NCI-H1417 treated with DMSO at 0.1 percent for 48 hours (cell line): ENCODE measurements around the gene KRAS.

Experiments used
- DNase-seq: peaks from one replicate; lab custom pipeline; 2025; lab: John Stamatoyannopoulos, UW

KRAS gene

DNA sequence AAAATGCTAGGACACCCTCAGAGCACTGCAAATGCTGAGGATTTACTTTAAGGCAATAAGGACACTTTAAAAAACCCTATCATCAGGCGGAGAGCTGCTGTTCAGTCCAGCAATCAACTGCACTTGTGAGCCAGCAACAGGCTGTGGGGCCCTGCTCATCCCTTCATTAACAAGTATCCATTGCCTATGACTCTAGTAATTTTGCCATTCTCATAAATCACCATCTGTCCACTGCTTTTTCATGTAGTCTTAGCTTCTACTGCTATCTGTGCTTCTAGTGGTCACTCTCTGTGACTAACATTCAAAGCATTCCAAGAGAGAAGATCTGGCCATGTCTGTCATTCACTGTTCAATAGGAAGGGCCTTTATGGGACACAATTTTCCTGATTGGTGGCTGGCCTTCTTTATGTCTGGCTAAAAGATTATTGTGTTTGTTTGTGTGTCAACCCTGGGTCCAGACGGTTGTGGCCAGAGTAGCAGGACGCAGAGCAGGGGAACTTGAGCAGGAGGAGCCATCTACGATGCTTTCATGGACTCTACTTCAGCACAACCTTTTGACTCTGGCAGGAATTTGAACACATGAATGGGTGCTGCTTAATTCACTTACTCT lies 3.6 kb upstream of the KRAS start:
- no peak for DNase-seq

- no peak for DNase-seq
These were observed 2.8 kb upstream of the KRAS start for GRCh38 chr12:25253371-25254068.

DNA sequence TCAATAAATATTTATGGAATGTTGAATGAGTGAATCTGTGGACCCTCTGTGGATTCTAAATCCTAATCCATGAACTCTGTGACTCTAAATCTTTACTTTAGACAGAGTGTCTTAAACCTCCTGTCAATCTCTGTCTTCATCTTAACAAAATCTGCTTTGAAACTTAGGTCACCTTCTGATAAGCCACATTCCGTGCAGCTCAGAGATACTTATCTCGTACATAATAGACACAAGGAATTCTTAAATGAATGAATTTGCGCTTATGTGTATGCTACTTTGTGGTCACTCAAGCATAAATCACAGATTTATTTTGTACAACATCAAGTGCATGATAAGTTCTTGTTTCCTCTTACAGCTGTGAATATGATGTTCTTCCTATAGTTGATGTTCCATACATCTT lies 2.2 kb upstream of the KRAS start:
- DNase-seq = no peak

- no peak for DNase-seq
These were observed 1.0 kb upstream of the KRAS start for GRCh38 chr12:25251769-25252168.

GRCh38 chr12:25249931-25250738 lies 594 bp downstream of the KRAS start:
- DNase-seq = no peak

DNA sequence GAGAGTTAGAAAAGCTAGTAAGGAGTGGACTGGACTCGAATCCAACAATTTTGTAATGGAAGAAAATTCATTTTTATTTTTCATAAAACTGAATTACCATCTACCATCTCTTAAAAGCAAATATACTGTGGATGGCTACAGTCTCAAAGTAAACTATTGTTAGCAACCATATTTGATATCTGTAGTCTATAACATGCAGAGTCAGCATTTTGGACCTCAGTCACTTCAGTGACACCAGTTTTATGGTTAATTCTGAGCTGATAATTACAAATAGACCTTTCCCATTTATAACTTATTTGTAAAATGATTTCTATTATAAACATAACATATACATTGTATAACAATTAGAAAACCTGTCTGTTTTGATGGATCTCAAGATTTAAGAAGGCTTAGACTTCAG lies 2.0 kb downstream of the KRAS start:
- no peak for DNase-seq

GRCh38 chr12:25248137-25248536 lies 2.6 kb downstream of the KRAS start:
- DNase-seq = no peak

GRCh38 chr12:25245491-25245890 lies 5.2 kb downstream of the KRAS start:
- DNase-seq = no peak

DNA sequence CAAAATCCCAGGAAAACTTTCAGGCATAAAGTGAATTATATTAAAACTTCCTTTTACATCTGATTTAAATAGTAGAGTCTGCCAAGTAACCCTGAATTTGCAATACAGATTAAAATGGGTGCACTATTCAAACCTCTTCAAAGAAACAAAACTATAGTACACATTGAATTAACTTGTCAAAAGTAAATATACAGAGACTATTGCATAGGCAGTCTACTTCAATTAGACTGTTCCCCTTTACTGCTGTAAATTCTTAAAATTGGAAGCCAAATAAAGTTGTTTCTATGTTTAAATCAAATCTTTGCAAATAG lies 7.1 kb downstream of the KRAS start:
- DNase-seq = no peak

GRCh38 chr12:25242981-25243679 lies 7.6 kb downstream of the KRAS start:
- no peak for DNase-seq

DNA sequence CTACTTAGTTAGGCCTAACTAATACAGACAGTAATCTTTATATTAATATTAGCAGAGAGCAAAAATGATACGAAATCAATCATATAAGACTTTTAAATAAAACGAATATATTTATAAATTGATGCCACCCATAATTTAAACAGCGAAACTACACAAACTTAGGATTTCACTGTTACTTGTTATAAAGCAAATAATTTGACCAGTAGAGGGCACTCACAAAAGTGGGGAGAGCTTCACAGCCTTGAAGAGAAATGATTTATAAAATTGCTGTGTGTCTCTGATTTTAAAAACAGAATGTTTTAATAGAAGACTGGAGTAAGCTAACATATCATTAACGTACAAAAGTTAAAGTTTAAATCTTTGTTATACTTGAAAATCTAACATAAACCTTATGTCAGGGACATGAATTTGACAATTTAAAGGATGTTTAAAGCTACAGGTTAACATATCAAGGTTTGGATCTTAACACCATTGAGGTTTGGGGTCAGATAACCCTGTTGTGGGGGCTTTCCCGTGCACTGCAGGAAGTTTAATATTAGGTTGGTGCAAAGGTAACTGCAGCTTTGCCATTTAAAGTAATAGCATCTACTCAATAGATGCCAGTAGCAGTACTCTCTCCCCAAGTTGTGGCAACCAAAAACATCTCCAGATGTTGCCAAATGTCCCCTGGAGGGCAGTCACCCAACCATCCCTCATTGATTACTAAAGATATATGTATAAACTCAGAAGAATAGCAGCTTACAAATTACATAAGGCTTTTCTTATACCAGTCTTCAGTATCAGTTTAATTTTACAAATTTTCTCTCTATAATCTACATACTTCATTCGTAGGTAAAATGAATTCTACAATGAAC lies 9.3 kb downstream of the KRAS start:
- peak; percentile 30 for DNase-seq

- no peak for DNase-seq
These were observed 14.1 kb downstream of the KRAS start for GRCh38 chr12:25236626-25237025.

DNA sequence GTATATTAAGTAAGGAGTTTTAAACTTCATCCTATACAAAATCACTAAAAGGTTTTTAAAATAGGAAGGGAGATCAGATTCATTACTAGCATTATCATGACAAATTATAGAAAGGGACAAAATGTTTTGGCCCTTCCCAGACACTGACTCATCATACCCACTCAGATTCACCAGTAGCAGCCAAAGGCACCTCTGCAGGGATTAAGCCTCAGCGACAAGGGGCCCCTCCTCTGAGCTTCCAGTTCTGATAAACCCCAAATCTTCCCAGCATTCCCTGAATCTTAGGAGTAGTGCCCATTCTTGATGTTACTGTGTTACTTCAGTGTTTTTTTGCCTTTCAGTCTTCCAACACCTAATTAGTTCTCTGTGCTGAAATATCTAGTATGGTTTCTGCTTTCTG lies 14.5 kb downstream of the KRAS start:
- no peak for DNase-seq

GRCh38 chr12:25213338-25213737 lies 37.4 kb downstream of the KRAS start:
- no peak for DNase-seq

- DNase-seq = no peak
These were observed 42.2 kb downstream of the KRAS start for GRCh38 chr12:25208554-25208953.

DNA sequence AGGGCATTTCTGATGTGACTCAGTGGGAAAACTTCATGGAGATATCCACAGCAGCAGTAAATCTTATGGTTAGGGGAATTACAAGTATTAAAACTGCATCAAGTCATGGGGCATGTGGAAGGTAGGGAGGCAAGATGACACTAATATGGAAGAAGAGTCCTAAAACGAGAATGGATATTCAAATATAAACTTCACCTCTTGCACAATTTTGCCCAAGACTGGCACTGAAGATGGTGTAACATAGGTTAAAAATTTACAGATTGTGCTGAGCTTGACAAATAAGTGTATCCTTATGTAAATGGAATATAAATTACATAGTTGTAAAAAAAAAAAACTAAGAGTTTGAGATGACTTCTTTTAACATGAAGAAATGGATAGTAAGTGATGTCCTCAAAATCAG lies 42.9 kb downstream of the KRAS start:
- DNase-seq = no peak

- no peak for DNase-seq
These were observed 43.3 kb downstream of the KRAS start for GRCh38 chr12:25207411-25207810.

GRCh38 chr12:25202137-25202536 lies 48.6 kb downstream of the KRAS start:
- no peak for DNase-seq

DNA sequence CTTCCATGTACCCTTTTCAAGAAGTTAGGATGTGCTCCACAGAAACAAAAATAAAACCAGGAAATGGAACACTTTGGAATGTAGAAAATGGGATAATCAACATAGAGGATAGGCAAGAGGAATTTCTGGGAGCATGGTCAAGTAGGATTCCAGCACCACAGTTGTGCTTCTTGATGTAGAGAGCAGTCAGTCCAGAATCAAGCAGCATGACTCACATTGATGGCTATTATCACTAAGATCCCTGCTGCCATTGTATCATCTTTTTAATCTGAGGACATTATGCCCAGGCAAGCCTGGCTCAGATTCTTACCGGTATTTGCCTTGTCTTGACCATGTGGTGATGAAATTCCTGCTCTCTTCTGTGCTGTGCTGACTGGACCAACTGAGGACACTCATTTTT lies 50.0 kb downstream of the KRAS start:
- DNase-seq = no peak

GRCh38 chr12:25197608-25198007 lies 53.1 kb downstream of the KRAS start:
- no peak for DNase-seq

DNA sequence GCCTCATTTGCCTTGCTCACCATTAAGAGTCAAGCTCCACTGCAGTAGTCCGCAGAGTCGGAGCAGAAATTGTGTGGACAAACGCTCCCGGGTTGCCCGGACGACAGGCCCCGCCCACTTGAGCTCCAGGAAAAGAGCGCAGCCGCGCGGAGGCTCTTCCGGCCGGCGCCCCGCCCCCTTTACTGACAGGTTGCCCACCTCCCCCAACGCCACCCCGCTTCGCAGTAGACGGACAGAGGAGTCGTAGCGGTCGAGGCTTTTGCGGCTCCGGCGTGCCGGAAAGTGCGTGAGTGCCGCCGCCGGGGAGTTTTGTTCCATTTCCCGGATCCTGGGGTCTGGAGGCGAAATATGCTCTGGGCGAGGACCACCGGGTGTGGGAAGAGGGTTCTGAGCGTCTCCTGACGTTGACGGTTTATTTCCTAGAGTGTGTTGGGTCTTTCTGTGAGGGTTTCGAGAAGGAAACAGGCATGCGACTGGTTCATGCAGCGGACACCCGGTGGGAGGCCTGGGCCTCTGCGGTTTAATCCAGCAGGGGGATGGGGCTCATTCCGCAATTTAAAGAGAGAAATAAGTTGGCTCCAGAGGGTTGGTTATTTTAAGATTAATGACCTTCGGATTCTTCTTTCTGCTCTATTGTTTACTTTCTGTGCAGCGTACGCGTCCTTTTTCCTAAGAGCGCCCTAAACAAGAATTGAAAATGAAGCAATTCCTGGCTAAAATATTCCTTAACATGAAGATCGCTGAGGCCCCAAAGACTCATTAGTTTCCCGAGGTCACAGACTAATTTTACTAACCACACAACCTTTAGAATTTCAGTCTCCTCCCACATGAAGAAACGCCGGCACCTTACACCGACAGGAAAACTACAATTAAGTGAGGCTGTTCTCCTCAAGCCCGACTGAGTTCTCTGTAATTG lies 55.4 kb downstream of the KRAS start, which contains the start of the genes DNAI7 and ETFRF1:
Gene DNAI7 (minus strand): TSS at position 105 of the 916 bp plus-strand sequence. CDS start 82 bp downstream, at position 23.
Gene ETFRF1 (plus strand): TSS at position 182 of the 916 bp plus-strand sequence. CDS start 8,720 bp downstream, outside the sequence.
- peak; percentile 90 for DNase-seq
